Measurements from ENCODE around the gene CLDN16. TPM values are rescaled to one million over a fixed set of nuclear protein-coding genes. Genes with fewer than 3 reads are reported as not detected.

Gene CLDN16
- total and polyA plus RNA-seq, 5 donors from 2014 or later = not detected

DNA sequence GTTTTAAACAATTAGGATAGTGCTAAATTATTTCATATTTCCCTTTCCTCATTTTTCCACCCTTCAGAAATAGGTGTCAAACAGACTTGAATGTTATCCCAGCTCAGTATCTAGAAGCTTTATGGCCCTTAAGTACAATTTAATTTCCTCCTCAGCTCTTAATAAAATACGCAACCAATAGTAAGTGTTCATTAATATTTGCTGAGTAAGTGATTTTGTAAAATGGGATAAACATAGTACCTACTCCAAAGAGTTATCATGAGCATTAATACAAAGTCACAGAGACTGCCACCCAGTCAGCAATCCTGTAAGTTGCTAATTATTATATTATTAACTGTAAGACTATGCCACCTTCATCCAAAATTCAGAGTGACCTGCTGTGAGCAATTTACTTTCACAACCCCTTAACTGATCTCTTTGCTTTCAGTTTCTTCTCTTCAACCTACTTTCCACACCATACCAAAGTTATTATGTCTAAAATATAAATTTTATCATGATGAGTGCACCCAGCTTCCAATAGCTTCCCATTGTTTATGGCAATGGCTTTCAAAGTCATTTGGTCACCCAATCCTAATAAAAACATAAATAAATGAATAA, 35.0 kb upstream of the CLDN16 start:
- DNase-seq = no peak
- Mint-ChIP-seq H3K4me1 (no peaks in the 10 kb centered on the region), H3K27me3 (peaks cover 10% of the 10 kb centered on the region), H3K36me3 (no peaks in the 10 kb centered on the region), H3K9me3 (peaks cover 0 to 3% (median 0%) of the 10 kb centered on the region in 7 donors), H3K4me3 (no peak overlapping the region), H3K27ac (no peak overlapping the region)
- Histone ChIP-seq H3K9me3 (ENCODE audit: control insufficient read depth in 2 of 2, low read length in 2 of 2) (no peaks in the 10 kb centered on the region), H3K4me1 (ENCODE audit: control insufficient read depth, insufficient read depth, low read length, poor library complexity, severe bottlenecking) (no peaks in the 10 kb centered on the region), H3K36me3 (ENCODE audit: control insufficient read depth, insufficient read depth, low read length) (no peaks in the 10 kb centered on the region), H3K27ac (ENCODE audit: insufficient read depth, low read length, poor library complexity, severe bottlenecking) (no peak overlapping the region), H3K27me3 (ENCODE audit: control insufficient read depth, insufficient read depth, low read length) (peaks cover 3% of the 10 kb centered on the region), H3K4me3 (ENCODE audit: low read depth, low read length) (no peak overlapping the region)
- ATAC-seq (ENCODE audit: low read depth in 2 of 2) = no peak

DNA sequence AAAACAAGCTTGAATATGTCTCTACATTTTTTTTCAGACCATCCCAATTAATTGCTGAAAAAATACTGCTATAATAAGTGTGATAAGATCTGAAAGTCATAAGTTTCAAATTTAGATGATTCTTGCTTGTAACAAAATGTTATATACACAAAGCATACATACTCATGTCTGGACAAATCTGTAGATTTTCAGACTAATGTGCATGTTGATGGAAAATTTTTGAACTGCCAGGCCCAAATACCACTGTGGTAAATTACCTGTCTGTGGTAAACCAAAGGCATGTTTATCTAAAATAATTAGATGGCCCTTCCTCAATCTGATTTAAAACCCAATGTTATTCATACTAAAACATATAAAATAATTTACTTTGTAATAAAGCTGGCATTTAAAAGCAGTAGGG, 31.7 kb upstream of the CLDN16 start:
- H3K9me3 ChIP-seq (ENCODE audit: control insufficient read depth in 2 of 2, low read length in 2 of 2) = no peaks in the 10 kb centered on the region
- peaks cover 3% of the 10 kb centered on the region for H3K27me3 ChIP-seq (ENCODE audit: control insufficient read depth, insufficient read depth, low read length)
- no peaks in the 10 kb centered on the region for H3K4me1 Mint-ChIP-seq
- ATAC-seq (ENCODE audit: low read depth in 2 of 2) (no peak), DNase-seq (no peak)
- no peaks in the 10 kb centered on the region for H3K4me1 ChIP-seq (ENCODE audit: control insufficient read depth, insufficient read depth, low read length, poor library complexity, severe bottlenecking)
- H3K27ac ChIP-seq (ENCODE audit: insufficient read depth, low read length, poor library complexity, severe bottlenecking) = no peak overlapping the region
- H3K36me3 Mint-ChIP-seq = no peaks in the 10 kb centered on the region
- no peak overlapping the region for H3K4me3 ChIP-seq (ENCODE audit: low read depth, low read length)
- peaks cover 10% of the 10 kb centered on the region for H3K27me3 Mint-ChIP-seq
- no peak overlapping the region for H3K4me3 Mint-ChIP-seq
- no peak overlapping the region for H3K27ac Mint-ChIP-seq
- peaks cover 0 to 2% (median 0%) of the 10 kb centered on the region in 7 donors for H3K9me3 Mint-ChIP-seq
- no peaks in the 10 kb centered on the region for H3K36me3 ChIP-seq (ENCODE audit: control insufficient read depth, insufficient read depth, low read length)

DNA sequence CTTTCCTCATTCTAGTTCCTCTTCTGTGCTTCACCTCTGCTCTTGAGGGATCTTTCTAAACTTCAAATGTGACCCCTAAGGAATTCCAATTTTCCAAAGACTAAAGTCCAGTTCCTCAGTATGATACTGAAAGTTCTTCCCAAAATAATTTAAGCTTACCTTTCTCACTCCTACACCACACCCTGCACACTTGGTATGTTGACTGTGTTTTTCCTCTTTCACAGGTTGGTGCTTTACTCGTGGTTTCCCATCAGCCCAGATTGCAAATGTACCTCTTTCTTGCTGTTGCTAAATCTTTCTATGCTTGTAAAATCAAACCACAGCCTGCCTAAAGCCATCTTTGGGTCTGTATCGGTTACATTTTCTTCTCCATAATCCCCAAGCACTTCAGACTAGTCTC, 30.5 kb upstream of the CLDN16 start:
- Mint-ChIP-seq H3K4me3 (no peak overlapping the region), H3K9me3 (peaks cover 0 to 2% (median 0%) of the 10 kb centered on the region in 7 donors), H3K27me3 (peaks cover 17% of the 10 kb centered on the region), H3K27ac (no peak overlapping the region), H3K36me3 (no peaks in the 10 kb centered on the region), H3K4me1 (no peaks in the 10 kb centered on the region)
- DNase-seq (no peak), ATAC-seq (ENCODE audit: low read depth in 2 of 2) (no peak)
- no peaks in the 10 kb centered on the region for H3K36me3 ChIP-seq (ENCODE audit: control insufficient read depth, insufficient read depth, low read length)
- no peak overlapping the region for H3K27ac ChIP-seq (ENCODE audit: insufficient read depth, low read length, poor library complexity, severe bottlenecking)
- H3K9me3 ChIP-seq (ENCODE audit: control insufficient read depth in 2 of 2, low read length in 2 of 2) = no peaks in the 10 kb centered on the region
- no peak overlapping the region for H3K4me3 ChIP-seq (ENCODE audit: low read depth, low read length)
- peaks cover 3% of the 10 kb centered on the region for H3K27me3 ChIP-seq (ENCODE audit: control insufficient read depth, insufficient read depth, low read length)
- no peaks in the 10 kb centered on the region for H3K4me1 ChIP-seq (ENCODE audit: control insufficient read depth, insufficient read depth, low read length, poor library complexity, severe bottlenecking)

DNA sequence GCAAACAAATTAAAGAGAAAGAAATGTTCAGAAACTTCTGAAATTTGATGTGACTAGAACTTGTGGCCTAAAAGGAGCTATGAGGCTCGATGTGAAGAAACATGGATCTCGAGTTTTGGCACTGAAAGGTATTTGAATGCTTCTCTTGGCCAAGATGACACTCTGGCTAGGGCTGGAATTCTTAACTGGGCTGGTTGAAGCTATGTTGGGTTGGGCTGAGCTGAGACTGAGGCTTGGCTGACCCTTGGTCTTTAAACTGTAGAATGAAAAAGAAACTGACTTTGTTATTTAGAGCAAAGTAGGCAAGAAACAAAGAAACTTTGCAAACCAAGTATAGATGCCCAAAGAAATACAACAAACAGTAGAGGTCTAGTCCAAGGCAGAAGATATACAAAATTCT, 28.1 kb upstream of the CLDN16 start:
- no peaks in the 10 kb centered on the region for H3K4me1 ChIP-seq (ENCODE audit: control insufficient read depth, insufficient read depth, low read length, poor library complexity, severe bottlenecking)
- no peak overlapping the region for H3K27ac Mint-ChIP-seq
- no peak overlapping the region for H3K27ac ChIP-seq (ENCODE audit: insufficient read depth, low read length, poor library complexity, severe bottlenecking)
- no peaks in the 10 kb centered on the region for H3K36me3 Mint-ChIP-seq
- no peak overlapping the region for H3K4me3 Mint-ChIP-seq
- no peaks in the 10 kb centered on the region for H3K36me3 ChIP-seq (ENCODE audit: control insufficient read depth, insufficient read depth, low read length)
- H3K4me1 Mint-ChIP-seq = no peaks in the 10 kb centered on the region
- peaks cover 7% of the 10 kb centered on the region for H3K27me3 Mint-ChIP-seq
- H3K4me3 ChIP-seq (ENCODE audit: low read depth, low read length) = no peak overlapping the region
- H3K27me3 ChIP-seq (ENCODE audit: control insufficient read depth, insufficient read depth, low read length) = peaks cover 3% of the 10 kb centered on the region
- ATAC-seq (ENCODE audit: low read depth in 2 of 2) (no peak), DNase-seq (no peak)
- H3K9me3 ChIP-seq (ENCODE audit: control insufficient read depth in 2 of 2, low read length in 2 of 2) = no peaks in the 10 kb centered on the region
- H3K9me3 Mint-ChIP-seq = peaks cover 0 to 2% (median 0%) of the 10 kb centered on the region in 7 donors

DNA sequence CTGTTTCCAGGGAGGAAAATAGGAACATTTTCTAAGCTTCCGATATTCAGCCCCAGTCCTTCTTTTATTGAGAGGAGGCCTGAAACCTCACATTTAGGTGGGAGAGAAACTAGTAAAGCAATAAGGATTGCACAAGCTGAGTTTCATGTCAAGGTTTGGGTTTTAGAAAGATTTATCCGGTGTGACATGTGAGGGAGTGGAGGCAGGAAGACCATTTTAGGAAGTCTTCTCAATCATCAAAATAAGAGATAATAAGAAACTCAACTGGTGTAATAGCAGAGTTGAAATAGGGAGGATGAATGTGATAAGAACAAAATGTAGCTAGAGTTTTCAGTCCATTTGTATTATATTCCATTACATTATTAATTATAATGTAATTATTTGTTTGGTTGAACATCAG, 27.7 kb upstream of the CLDN16 start:
- Histone ChIP-seq H3K27me3 (ENCODE audit: control insufficient read depth, insufficient read depth, low read length) (peaks cover 3% of the 10 kb centered on the region), H3K27ac (ENCODE audit: insufficient read depth, low read length, poor library complexity, severe bottlenecking) (no peak overlapping the region), H3K4me3 (ENCODE audit: low read depth, low read length) (no peak overlapping the region), H3K36me3 (ENCODE audit: control insufficient read depth, insufficient read depth, low read length) (no peaks in the 10 kb centered on the region), H3K4me1 (ENCODE audit: control insufficient read depth, insufficient read depth, low read length, poor library complexity, severe bottlenecking) (no peaks in the 10 kb centered on the region), H3K9me3 (ENCODE audit: control insufficient read depth in 2 of 2, low read length in 2 of 2) (no peaks in the 10 kb centered on the region)
- Mint-ChIP-seq H3K36me3 (no peaks in the 10 kb centered on the region), H3K27me3 (peaks cover 7% of the 10 kb centered on the region), H3K4me1 (no peaks in the 10 kb centered on the region), H3K4me3 (no peak overlapping the region), H3K9me3 (peaks cover 0 to 2% (median 0%) of the 10 kb centered on the region in 7 donors), H3K27ac (no peak overlapping the region)
- no peak for DNase-seq
- ATAC-seq (ENCODE audit: low read depth in 2 of 2) = no peak

DNA sequence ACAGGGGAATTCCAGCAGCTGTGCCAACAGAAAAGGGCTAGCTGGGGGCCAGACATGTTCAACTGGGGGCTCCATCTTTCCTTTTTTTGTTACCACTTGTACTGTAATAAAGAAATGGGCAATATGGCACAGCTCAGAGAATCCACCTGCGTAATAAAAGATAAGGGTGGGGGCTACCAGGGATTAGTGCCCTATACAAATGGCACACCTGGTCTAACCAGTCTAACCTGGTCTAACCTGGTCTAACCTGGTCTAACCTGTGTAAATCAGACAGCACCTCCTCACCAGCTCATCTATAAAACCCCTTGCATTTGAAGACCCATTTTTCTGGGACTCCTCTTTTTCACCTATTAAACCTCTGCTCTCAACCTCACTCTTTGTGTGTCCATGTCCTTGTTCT, 26.2 kb upstream of the CLDN16 start:
- no peak for ATAC-seq (ENCODE audit: low read depth in 2 of 2)
- Histone ChIP-seq H3K4me3 (ENCODE audit: low read depth, low read length) (no peak overlapping the region), H3K4me1 (ENCODE audit: control insufficient read depth, insufficient read depth, low read length, poor library complexity, severe bottlenecking) (no peaks in the 10 kb centered on the region), H3K27ac (ENCODE audit: insufficient read depth, low read length, poor library complexity, severe bottlenecking) (no peak overlapping the region), H3K36me3 (ENCODE audit: control insufficient read depth, insufficient read depth, low read length) (no peaks in the 10 kb centered on the region), H3K27me3 (ENCODE audit: control insufficient read depth, insufficient read depth, low read length) (peaks cover 3% of the 10 kb centered on the region), H3K9me3 (ENCODE audit: control insufficient read depth in 2 of 2, low read length in 2 of 2) (no peaks in the 10 kb centered on the region)
- Mint-ChIP-seq H3K9me3 (peaks cover 0 to 2% (median 0%) of the 10 kb centered on the region in 7 donors), H3K27me3 (peaks cover 10% of the 10 kb centered on the region), H3K4me3 (no peak overlapping the region), H3K36me3 (no peaks in the 10 kb centered on the region), H3K4me1 (no peaks in the 10 kb centered on the region), H3K27ac (no peak overlapping the region)
- DNase-seq = no peak

DNA sequence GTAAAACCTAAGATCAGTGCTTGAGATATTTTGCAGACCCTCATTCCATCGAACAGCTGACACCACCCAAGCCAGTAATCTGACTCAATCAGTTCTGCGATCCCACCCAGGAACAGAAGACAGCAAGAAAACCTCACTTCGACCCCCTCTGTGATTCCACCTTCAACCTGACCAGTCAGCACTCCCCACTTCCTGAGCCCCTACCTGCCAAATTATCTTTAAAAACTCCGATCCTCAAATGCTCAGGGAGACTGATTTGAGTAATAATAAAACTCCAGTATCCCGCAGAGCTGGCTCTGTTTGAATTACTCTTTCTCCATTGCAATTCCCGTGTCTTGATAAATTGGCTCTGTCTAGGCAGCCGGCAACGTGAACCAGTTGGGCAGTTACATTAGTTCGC, 25.7 kb upstream of the CLDN16 start:
- Histone ChIP-seq H3K36me3 (ENCODE audit: control insufficient read depth, insufficient read depth, low read length) (no peaks in the 10 kb centered on the region), H3K27ac (ENCODE audit: insufficient read depth, low read length, poor library complexity, severe bottlenecking) (no peak overlapping the region), H3K27me3 (ENCODE audit: control insufficient read depth, insufficient read depth, low read length) (peaks cover 3% of the 10 kb centered on the region), H3K4me3 (ENCODE audit: low read depth, low read length) (no peak overlapping the region), H3K9me3 (ENCODE audit: control insufficient read depth in 2 of 2, low read length in 2 of 2) (no peaks in the 10 kb centered on the region), H3K4me1 (ENCODE audit: control insufficient read depth, insufficient read depth, low read length, poor library complexity, severe bottlenecking) (no peaks in the 10 kb centered on the region)
- ATAC-seq (ENCODE audit: low read depth in 2 of 2) (no peak), DNase-seq (no peak)
- H3K27ac Mint-ChIP-seq = no peak overlapping the region
- H3K9me3 Mint-ChIP-seq = peaks cover 0 to 2% (median 0%) of the 10 kb centered on the region in 7 donors
- H3K4me3 Mint-ChIP-seq = no peak overlapping the region
- peaks cover 10% of the 10 kb centered on the region for H3K27me3 Mint-ChIP-seq
- H3K36me3 Mint-ChIP-seq = no peaks in the 10 kb centered on the region
- no peaks in the 10 kb centered on the region for H3K4me1 Mint-ChIP-seq

DNA sequence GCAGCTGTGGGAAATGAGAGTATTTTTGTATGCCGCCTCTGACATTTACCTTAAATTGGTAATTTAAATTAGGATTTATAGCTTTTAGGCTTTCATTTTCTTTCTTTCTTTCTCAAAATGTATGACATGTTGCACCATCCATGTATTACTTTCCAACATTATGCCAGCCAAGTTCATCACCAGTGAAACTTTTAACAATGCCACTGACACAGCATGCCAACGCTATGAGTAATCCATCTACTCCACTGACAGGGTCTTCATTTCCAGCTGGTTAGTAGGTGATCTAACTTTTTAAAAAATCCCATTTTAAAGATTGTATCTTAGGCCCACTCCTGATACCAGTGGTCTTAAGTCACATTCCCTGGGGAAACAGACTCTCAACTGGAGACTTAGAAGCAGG, 21.8 kb upstream of the CLDN16 start:
- no peak for DNase-seq
- H3K4me1 Mint-ChIP-seq = no peaks in the 10 kb centered on the region
- H3K9me3 ChIP-seq (ENCODE audit: control insufficient read depth in 2 of 2, low read length in 2 of 2) = no peaks in the 10 kb centered on the region

More for the DNA sequence above, 21.8 kb upstream of the CLDN16 start:
- Mint-ChIP-seq H3K27ac (no peak overlapping the region), H3K36me3 (no peaks in the 10 kb centered on the region), H3K9me3 (no peaks in the 10 kb centered on the region), H3K27me3 (peaks cover 10% of the 10 kb centered on the region), H3K4me3 (no peak overlapping the region)
- Histone ChIP-seq H3K27me3 (ENCODE audit: control insufficient read depth, insufficient read depth, low read length) (no peaks in the 10 kb centered on the region), H3K4me1 (ENCODE audit: control insufficient read depth, insufficient read depth, low read length, poor library complexity, severe bottlenecking) (no peaks in the 10 kb centered on the region), H3K27ac (ENCODE audit: insufficient read depth, low read length, poor library complexity, severe bottlenecking) (no peak overlapping the region), H3K4me3 (ENCODE audit: low read depth, low read length) (no peak overlapping the region), H3K36me3 (ENCODE audit: control insufficient read depth, insufficient read depth, low read length) (no peaks in the 10 kb centered on the region)
- ATAC-seq (ENCODE audit: low read depth in 2 of 2) = no peak

All from CD4-positive, CD25-positive, alpha-beta regulatory T cell (primary cell).